Glomerular visceral epithelial cell (primary cell): ENCODE measurements around the gene AKT1.

Experiments
- DNase-seq: peaks from one replicate; pipeline ENCODE4 v3.0.0-alpha.2; 2016; ENCODE audit errors: extremely low spot score

Gene AKT1

GRCh38 chr14:104786091-104786586 lies 9.4 kb downstream of the AKT1 start:
- no peak for DNase-seq

DNA sequence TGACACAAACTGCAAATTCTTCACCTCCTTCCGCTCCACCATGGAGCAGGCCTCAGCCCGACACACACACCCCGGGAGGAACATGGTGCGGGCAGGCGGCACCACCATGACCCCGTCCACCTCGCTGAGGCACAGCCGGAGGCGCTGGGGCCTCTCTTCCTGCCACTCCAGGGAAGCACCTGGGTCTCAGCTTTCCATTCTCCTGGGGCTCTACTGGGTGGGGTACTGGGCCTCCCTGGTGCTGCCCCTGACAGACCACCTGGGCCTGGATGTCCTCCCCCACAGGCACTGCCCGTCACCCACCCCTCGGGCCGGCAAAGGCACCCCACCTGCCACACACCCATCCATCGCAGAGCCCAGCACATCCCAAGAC lies 9.9 kb downstream of the AKT1 start:
- DNase-seq, result no peak

DNA sequence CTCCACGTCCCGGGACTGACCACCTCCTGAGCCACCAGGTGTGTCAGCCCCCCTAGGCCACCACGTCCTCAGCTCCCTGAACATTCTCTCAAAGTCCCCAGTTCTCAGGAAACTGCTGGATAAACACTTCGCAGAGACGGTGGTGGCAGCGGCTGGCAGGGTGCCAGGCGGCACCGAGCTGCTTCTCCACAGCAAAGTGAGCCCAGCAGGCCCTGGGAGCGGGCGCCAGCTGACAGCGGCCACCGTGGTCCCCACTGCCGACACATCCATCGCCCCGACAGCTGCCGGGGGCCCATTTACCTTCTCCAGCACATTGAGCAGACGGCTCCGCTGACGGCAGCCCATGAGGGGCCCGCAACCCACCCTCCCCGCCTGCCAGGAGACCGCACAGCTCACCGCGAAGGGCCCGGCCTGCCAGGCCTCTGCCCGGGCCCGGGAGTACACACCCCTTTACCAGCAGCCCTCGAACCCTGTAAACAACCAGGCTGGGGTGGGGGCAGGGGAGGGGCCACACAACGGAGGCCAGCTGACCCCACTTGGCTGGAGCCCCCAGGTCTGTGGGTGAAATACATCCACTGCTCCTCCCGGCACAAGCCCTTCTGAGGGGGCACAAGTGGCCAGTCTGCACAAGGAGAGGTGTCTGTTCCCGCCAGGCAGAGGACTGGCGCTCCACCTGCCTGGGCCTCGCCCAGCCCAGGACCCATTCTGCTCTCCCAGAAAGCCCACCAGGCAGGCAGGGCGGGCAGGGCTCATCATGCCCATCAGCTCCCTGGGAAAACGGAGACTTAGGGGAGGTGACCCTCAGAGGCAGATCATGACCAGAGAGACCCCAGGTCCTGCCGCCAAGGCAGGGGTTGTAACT lies 10.5 kb downstream of the AKT1 start:
- DNase-seq, result no peak

GRCh38 chr14:104784218-104784568 lies 11.4 kb downstream of the AKT1 start:
- no peak for DNase-seq

DNA sequence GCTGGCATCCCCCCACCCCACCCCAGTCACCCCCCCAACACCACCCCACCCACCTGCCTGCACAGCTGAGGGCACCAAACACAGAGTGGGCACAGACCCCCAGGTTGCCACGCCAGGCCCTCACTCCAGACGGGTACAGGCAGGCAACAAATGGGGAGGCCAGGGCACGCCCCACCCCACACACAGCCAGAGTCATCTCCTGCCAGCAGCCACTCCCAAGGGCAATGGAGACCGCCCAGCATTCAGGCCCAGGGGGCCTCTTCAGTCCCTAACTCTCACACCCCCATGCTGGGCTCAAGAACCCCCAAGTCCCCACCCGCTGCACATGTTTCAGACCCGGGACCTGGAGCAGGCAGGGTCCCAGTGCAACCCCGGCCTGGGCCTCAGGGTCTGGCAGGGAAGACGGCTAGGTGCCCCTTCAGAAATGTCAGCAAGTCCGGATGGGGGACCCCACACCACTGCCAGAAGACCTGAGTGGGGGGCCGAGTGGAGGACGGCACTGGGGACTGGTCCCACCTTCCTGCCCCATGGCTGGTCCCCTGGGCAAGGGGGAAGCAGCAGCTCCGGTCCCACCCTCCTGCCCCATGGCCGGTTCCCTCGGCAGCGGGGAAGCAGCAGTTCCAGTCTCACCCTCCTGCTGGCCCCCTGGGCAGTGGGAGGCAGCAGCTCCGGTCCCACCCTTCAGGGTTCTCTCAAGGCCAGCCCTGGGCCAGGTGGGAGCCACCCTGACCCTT lies 11.9 kb downstream of the AKT1 start:
- DNase-seq, result no peak

GRCh38 chr14:104782808-104783139 lies 12.8 kb downstream of the AKT1 start:
- no peak for DNase-seq

- DNase-seq, result no peak
These were observed 13.3 kb downstream of the AKT1 start for GRCh38 chr14:104782086-104782807.

DNA sequence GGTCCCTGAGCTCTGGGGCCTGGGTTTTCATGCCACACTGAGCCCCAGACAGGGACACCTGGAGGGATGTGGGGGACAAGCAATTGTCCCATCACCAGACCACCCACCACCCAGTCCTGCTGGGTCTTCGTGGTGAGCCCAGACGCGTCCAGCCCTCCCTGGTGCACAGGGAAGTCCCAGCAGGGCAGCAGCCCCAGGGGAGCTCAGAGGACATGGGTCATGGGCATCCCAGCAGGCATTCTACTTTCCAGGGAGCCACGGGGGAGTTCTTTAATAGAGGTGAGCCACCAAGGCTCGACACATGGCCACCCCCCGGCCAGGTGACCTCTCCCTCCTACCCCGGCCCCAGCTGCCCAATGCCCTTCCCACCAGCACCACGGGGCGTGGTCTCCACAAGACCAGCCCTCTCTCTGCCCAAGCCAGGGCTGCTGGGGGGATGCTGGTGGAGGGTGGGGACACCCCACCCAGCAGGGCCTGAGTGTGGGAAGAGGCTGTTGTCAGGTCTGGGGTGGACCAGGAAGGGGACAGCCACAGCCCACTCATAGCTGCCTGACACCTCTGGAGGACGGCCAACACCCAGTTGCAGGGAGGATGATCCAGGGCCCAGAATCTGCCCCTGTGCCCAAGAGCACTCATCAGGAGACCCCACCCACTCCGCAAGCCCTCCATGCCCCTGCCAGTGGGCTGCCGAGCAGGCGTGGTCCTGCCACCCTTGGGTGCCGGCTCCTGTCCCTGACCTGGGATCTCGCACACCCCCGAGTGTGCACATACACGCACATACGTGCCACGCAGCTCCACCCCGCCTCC lies 14.1 kb downstream of the AKT1 start:
- DNase-seq, result no peak

- DNase-seq, result no peak
These were observed 15.0 kb downstream of the AKT1 start for GRCh38 chr14:104780513-104781030.

GRCh38 chr14:104779776-104780512 lies 15.6 kb downstream of the AKT1 start:
- no peak for DNase-seq

DNA sequence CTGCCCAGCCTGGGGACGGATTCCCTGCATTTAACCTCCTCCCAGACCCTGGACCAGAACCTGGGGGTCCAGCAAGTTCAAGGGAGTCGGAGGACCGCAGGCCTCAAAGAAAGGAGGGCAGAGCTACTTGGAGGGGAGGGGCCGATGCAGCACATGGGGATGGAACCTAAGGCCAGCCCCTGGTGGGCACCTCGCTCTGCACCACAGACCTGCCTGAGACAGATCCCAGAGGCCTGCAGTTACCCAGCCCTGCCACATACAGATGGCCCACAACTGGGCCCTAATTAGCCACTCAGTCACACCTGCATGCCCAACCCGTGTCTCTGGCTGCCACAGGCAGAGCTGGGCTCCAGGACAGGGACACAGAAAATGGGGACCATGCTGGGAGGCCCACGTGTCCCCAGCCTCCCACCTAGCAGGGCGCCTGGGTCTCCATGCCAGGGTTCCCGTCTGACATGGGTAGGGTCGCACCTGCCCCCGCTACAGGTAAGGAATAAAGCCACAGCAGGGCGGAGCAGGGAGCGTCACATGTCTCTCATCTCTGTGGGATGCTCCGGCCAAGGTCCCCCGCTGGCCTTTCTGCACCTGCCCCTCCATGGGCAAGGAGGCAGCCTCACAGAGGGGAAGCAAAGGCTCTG lies 16.7 kb downstream of the AKT1 start:
- DNase-seq, result no peak

GRCh38 chr14:104777808-104778249 lies 17.7 kb downstream of the AKT1 start:
- no peak for DNase-seq

DNA sequence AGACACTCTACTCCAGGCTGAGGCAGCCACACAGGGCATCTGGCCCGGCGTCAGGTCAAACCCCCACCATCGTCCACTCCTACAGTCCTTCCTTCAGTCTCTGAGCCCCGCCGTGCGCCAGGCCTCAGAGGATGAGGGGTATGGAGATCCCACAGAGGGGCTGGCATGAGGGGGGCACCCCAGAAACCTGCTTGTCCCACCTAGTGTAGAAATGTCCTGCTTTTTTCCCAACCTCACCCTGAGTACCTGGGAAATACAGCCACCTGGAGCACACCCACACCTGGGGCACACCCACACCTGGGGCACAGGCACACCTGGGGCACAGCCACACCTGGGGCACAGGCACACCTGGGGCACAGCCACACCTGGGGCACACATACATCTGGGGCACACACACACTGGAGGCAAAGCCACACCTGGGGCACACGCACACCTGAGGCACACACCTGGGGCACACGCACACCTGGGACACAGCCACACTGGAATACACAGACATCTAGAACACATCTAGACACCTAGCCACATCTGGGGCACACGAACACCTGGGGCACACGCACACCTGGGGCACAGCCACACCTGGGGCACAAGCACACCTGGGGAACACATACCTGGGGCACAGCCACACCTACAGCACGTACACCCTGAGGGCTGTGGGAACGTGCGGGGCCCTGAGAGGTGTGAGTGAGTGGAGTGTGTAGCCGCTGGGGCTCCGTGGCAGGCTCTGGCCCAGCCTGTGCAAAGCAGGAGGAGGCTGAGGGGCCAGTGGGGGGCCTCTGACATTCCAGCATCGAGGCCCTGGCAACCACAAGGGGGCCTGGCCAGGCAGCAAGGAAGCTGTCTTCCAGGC lies 18.4 kb downstream of the AKT1 start:
- no peak for DNase-seq

DNA sequence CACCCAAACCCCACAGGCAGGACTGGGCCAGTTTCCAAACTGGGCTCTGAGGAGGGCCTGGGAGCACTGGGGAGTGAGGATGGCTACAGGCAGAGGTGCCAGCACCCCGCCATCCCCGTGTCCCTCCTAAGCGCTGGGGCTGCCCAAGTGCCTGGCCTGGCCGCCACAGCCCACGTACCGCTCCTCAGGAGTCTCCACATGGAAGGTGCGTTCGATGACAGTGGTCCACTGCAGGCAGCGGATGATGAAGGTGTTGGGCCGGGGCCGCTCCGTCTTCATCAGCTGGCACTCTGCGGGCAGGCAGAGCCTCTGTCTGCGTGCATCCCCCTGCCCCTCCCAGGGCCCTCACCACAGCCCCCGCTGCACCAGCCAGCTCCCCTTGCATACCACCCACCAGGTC lies 19.1 kb downstream of the AKT1 start:
- no peak for DNase-seq

- DNase-seq, result no peak
These were observed 20.5 kb downstream of the AKT1 start for GRCh38 chr14:104775073-104775489.

DNA sequence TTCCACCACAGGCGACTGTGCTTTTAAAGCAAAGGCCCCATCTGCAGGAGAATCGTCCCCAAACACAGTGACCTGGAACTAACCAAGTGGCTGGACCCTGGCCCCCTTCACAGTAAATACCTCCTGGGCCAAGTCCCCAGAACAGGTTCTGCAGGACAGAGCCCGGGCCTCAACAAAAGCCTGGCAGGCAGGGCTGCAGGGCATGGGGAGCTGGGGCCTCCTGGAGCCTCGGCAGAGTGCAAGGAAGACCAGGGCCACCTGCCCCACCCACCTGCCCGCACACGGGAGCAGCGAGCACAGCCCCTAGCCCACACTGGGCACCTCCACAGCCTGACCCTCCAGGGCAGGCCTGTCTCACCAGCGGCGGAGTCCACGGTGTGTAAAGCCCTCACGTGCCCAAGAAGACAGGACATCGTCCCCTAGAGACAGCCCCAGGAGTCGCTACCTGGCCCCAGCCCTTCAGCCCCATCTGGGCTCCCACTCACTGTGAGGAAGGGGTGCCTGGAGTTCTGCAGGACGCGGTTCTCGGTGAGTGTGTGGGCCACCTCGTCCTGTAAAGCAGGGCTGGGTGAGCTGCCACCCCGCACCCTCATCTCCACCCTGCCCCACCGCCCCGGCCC lies 21.0 kb downstream of the AKT1 start:
- no peak for DNase-seq

DNA sequence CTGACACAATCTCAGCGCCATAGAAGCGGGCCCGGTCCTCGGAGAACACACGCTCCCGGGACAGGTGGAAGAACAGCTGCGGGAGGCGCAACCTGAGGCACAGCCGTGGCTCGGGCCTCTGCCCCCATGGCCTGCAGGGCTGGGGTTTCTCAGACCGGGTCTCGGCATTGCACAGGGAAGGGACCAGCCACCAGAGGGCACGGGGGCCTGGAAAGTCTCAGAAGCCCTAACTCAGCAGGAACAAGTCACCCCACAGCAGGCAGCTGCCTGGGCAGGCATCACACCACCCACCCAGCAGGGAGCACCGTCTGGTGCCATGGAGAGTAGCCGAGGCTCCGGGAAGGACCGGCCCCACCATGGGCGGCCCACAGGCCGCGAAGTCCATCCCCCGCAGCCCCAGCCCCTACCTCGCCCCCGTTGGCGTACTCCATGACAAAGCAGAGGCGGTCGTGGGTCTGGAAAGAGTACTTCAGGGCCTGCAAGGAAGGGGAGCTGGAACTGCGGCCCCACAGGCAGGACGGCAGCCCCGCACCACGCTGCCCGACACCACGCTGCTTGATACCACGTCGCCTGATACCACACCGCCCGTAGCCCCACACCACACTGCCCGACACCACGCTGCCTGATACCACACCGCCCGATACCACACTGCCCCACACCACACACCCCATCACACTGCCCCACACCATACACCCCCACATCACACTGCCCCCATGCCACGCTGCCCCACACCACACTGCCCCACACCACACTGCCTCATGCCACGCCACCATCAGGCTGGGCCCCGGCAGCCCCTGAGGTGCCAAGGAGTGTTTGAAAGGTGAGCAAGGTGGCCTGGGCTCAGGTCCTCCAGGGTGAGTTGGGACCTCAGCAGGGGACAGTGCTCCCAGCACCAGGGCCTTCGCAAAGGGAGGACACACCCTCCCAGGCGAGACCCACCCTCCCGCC lies 21.8 kb downstream of the AKT1 start:
- DNase-seq, result no peak
